ENCODE data around the gene ASTN2.

The ASTN2 gene

GRCh38 chr9:116737152-116737546 is 677.7 kb downstream of the ASTN2 start:
- peak; percentile 72 for TF ChIP-seq CTCF (IDR thresholded peaks at IDR 0.05)
- no peak for DNase-seq (ENCODE audit: low spot score)
- no peak overlapping the region for H3K27ac ChIP-seq
- H3K4me3 ChIP-seq: peak overlapping the region; percentile 6

GRCh38 chr9:116736399-116737151 is 678.3 kb downstream of the ASTN2 start:
- Histone ChIP-seq H3K27ac (no peak overlapping the region), H3K4me3 (peak overlapping the region; percentile 6)
- DNase-seq (ENCODE audit: low spot score): no peak
- no peak for TF ChIP-seq CTCF (IDR thresholded peaks at IDR 0.05)

GRCh38 chr9:116733010-116733641 is 681.7 kb downstream of the ASTN2 start:
- Histone ChIP-seq H3K4me3 (no peak overlapping the region), H3K27ac (no peak overlapping the region)
- no peak for DNase-seq (ENCODE audit: low spot score)
- no peak for TF ChIP-seq CTCF (IDR thresholded peaks at IDR 0.05)

GRCh38 chr9:116726602-116727001 is 688.3 kb downstream of the ASTN2 start:
- H3K4me3 ChIP-seq: no peak overlapping the region
- DNase-seq (ENCODE audit: low spot score): no peak
- no peak overlapping the region for H3K27ac ChIP-seq
- no peak for TF ChIP-seq CTCF (IDR thresholded peaks at IDR 0.05)

GRCh38 chr9:116724123-116724522 is 690.7 kb downstream of the ASTN2 start:
- no peak for DNase-seq (ENCODE audit: low spot score)
- no peak for TF ChIP-seq CTCF (IDR thresholded peaks at IDR 0.05)

GRCh38 chr9:116721944-116722343 is 692.9 kb downstream of the ASTN2 start:
- H3K4me3 ChIP-seq: no peak overlapping the region
- no peak for DNase-seq (ENCODE audit: low spot score)
- TF ChIP-seq CTCF (IDR thresholded peaks at IDR 0.05): no peak
- H3K27ac ChIP-seq: no peak overlapping the region

More at GRCh38 chr9:116724123-116724522, 690.7 kb downstream of the ASTN2 start:
- Histone ChIP-seq H3K4me3 (no peak overlapping the region), H3K27ac (no peak overlapping the region)

GRCh38 chr9:116721411-116721810 is 693.4 kb downstream of the ASTN2 start:
- TF ChIP-seq CTCF (IDR thresholded peaks at IDR 0.05): no peak
- Histone ChIP-seq H3K27ac (no peak overlapping the region), H3K4me3 (no peak overlapping the region)
- DNase-seq (ENCODE audit: low spot score): no peak
